Keratinocyte (primary cell): ENCODE data around the gene PTGDS. TPM values are rescaled to one million over a fixed set of nuclear protein-coding genes. Genes with fewer than 3 reads are reported as not detected.
A peak's percentile ranks its signal among the peaks of the same experiment; 100 is the strongest.

Experiments
- DNase-seq: peaks from one replicate; pipeline ENCODE4 v3.0.0-alpha.2; 2011; ENCODE audit warnings: low read depth, missing footprints, low spot score
- FAIRE-seq: peaks from 2 replicates; lab custom pipeline; 2011; peaks lifted over from hg19 to GRCh38; lab: Jason Lieb, UNC
- H2AFZ ChIP-seq: 2 replicates; pipeline ENCODE4 v1.6.0; 2012; ENCODE audit warnings: low read length, control low read depth, inconsistent platforms; ENCODE audit not compliant: control insufficient read depth
- H3K27ac ChIP-seq: 2 replicates; pipeline ENCODE4 v1.5.1; 2011; ENCODE audit warnings: low read length; ENCODE audit not compliant: control insufficient read depth, insufficient read depth
- H3K27me3 ChIP-seq: 3 replicates; pipeline ENCODE4 v1.6.0; 2011; ENCODE audit warnings: low read length; ENCODE audit not compliant: control insufficient read depth, insufficient read depth; ENCODE audit errors: extremely low read depth
- H3K36me3 ChIP-seq, 2 experiments: 2 replicates in 1 of 2; 3 replicates in 1 of 2; pipeline ENCODE4 v1.5.1; 2011; ENCODE audit warnings: low read length in 2 of 2, mild to moderate bottlenecking in 1 of 2; ENCODE audit not compliant: control insufficient read depth in 2 of 2, insufficient read depth in 2 of 2; ENCODE audit errors: extremely low read depth in 1 of 2
- H3K4me1 ChIP-seq: 3 replicates; pipeline ENCODE4 v1.5.1; 2011; ENCODE audit warnings: low read length; ENCODE audit not compliant: control insufficient read depth, insufficient read depth; ENCODE audit errors: extremely low read depth
- H3K4me2 ChIP-seq: 3 replicates; pipeline ENCODE4 v1.6.0; 2011; ENCODE audit warnings: low read depth, low read length; ENCODE audit not compliant: control insufficient read depth, insufficient read depth; ENCODE audit errors: extremely low read depth
- H3K4me3 ChIP-seq, 3 experiments: fragments of 200-600 bp in 1 of 3; sonication (generic) in 1 of 3; 2 replicates in 2 of 3; 3 replicates in 1 of 3; pipeline ENCODE4 v1.5.1; 2011 to 2016; ENCODE audit warnings: low read length in 3 of 3, mild to moderate bottlenecking in 3 of 3, control low read depth in 2 of 3, inconsistent platforms in 1 of 3, low read depth in 1 of 3, mixed read lengths in 1 of 3, mixed run types in 1 of 3, moderate library complexity in 1 of 3; ENCODE audit not compliant: control insufficient read depth in 2 of 3, insufficient read depth in 2 of 3; ENCODE audit errors: extremely low read depth in 1 of 3
- H3K79me2 ChIP-seq: 2 replicates; pipeline ENCODE4 v1.6.0; 2012; ENCODE audit warnings: low read length; ENCODE audit not compliant: control insufficient read depth, insufficient read depth
- H3K9ac ChIP-seq: 3 replicates; pipeline ENCODE4 v1.6.0; 2011; ENCODE audit warnings: low read length; ENCODE audit not compliant: control insufficient read depth, insufficient read depth; ENCODE audit errors: extremely low read depth
- H3K9me1 ChIP-seq: 3 replicates; pipeline ENCODE4 v1.6.0; 2011; ENCODE audit warnings: low read length; ENCODE audit not compliant: control insufficient read depth, insufficient read depth; ENCODE audit errors: extremely low read depth
- H3K9me3 ChIP-seq: 2 replicates; pipeline ENCODE4 v1.5.1; 2012; ENCODE audit warnings: low read depth, low read length; ENCODE audit not compliant: control insufficient read depth
- H4K20me1 ChIP-seq: 3 replicates; pipeline ENCODE4 v1.6.0; 2011; ENCODE audit warnings: low read length; ENCODE audit not compliant: control insufficient read depth, insufficient read depth; ENCODE audit errors: extremely low read depth
- EZH2 ChIP-seq: IDR thresholded peaks from one replicate; pipeline ENCODE4 v1.6.1; 2012; ENCODE audit warnings: inconsistent platforms, mild to moderate bottlenecking, low read length, moderate library complexity
- dilution Hi-C: fragments of 300-500 bp; cut with MboI; formaldehyde crosslinking; loops from one replicate; pipeline ENCODE4 v1.7.0; 2020; ENCODE audit warnings: low sequenced_read_pairs; ENCODE audit not compliant: extremely low pct_ligation_motif_present
- polyA plus RNA-seq, 5 experiments: library from polyadenylated mRNA; depleted of rRNA in 3 of 5; stranded (reverse) in 3 of 5; stranded (forward) in 1 of 5; unstranded in 1 of 5; fragments of >200 nt; gene quantifications; 1 replicate in 1 of 5; 2 replicates in 3 of 5; 3 replicates in 1 of 5; pipeline versions ENCODE4 v1.2.1 to v1.2.3, GENCODE V29; 2011 to 2012; ENCODE audit warnings: missing spikeins in 2 of 5, low read depth in 1 of 5, low replicate concordance in 1 of 5
- TF ChIP-seq, protein P1 (sequence below), 3 experiments: IDR thresholded peaks in 1 of 3; conservative IDR thresholded peaks in 1 of 3; optimal IDR thresholded peaks in 1 of 3; 2 replicates in 2 of 3; 3 replicates in 1 of 3; pipeline versions ENCODE3 to v1.5.1; 2011; ENCODE audit warnings: low read length in 3 of 3, mild to moderate bottlenecking in 3 of 3, moderate library complexity in 2 of 3, control low read depth in 1 of 3, inconsistent platforms in 1 of 3; ENCODE audit not compliant: insufficient read depth in 2 of 3; ENCODE audit errors: extremely low read depth in 1 of 3

PTGDS gene
- polyA plus RNA-seq, 1 donor (not counting 4 experiments of a cell fraction or from before 2014, with no cell fraction given): not detected

DNA sequence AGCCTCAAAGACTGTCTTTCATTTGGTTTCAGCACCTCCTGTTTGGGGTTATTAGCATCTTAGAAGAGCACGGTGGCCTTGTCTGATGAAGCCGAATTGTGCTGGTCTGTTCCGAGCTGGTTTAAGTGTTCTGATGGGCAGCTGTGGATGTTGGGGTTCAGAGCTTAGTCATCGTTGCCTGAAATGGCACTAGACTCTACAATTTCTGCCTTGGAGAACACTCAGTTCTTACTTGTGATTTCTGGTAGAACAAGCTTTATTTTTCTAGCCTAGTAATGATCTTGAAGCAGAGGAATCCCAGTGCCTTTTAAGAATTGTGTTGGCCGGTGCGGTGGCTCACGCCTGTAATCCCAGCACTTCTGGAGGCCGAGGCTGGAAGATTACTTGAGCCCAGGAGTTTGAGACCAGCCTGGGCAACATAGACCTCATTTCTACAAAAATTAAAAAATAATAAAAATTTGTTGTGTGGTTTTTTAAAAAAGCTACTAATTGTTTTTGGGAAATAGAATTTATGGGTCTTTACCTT is 40.6 kb upstream of the PTGDS start:
- Histone ChIP-seq H3K36me3 (peaks cover 15 to 24% of the 10 kb centered on the region in 2 experiments), H3K9ac (no peak overlapping the region), H3K4me3 (no peak overlapping the region), H3K27ac (no peak overlapping the region), H3K9me3 (no peaks in the 10 kb centered on the region), H4K20me1 (no peaks in the 10 kb centered on the region), H3K4me2 (no peak overlapping the region), H3K4me1 (no peaks in the 10 kb centered on the region), H3K27me3 (no peaks in the 10 kb centered on the region), H2AFZ (no peak overlapping the region), H3K79me2 (peaks cover 6% of the 10 kb centered on the region), H3K9me1 (no peaks in the 10 kb centered on the region)
- TF ChIP-seq EZH2: no peak
- TF ChIP-seq, protein P1, sequence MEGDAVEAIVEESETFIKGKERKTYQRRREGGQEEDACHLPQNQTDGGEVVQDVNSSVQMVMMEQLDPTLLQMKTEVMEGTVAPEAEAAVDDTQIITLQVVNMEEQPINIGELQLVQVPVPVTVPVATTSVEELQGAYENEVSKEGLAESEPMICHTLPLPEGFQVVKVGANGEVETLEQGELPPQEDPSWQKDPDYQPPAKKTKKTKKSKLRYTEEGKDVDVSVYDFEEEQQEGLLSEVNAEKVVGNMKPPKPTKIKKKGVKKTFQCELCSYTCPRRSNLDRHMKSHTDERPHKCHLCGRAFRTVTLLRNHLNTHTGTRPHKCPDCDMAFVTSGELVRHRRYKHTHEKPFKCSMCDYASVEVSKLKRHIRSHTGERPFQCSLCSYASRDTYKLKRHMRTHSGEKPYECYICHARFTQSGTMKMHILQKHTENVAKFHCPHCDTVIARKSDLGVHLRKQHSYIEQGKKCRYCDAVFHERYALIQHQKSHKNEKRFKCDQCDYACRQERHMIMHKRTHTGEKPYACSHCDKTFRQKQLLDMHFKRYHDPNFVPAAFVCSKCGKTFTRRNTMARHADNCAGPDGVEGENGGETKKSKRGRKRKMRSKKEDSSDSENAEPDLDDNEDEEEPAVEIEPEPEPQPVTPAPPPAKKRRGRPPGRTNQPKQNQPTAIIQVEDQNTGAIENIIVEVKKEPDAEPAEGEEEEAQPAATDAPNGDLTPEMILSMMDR (optimal IDR thresholded peaks at IDR 0.05 in 1 of 3, IDR thresholded peaks at IDR 0.05 in 1 of 3, conservative IDR thresholded peaks at IDR 0.05 in 1 of 3; ENCODE audit: extremely low read depth in 1 of 3, insufficient read depth in 2 of 3, low read length in 3 of 3): no peak
- DNase-seq (no peak), FAIRE-seq (peak; percentile 17)
- dilution Hi-C loops: loop anchor here (25.0 kb wide), 1 partner anchor 124 kb away; the partner anchor contains the start of gene RABL6

DNA sequence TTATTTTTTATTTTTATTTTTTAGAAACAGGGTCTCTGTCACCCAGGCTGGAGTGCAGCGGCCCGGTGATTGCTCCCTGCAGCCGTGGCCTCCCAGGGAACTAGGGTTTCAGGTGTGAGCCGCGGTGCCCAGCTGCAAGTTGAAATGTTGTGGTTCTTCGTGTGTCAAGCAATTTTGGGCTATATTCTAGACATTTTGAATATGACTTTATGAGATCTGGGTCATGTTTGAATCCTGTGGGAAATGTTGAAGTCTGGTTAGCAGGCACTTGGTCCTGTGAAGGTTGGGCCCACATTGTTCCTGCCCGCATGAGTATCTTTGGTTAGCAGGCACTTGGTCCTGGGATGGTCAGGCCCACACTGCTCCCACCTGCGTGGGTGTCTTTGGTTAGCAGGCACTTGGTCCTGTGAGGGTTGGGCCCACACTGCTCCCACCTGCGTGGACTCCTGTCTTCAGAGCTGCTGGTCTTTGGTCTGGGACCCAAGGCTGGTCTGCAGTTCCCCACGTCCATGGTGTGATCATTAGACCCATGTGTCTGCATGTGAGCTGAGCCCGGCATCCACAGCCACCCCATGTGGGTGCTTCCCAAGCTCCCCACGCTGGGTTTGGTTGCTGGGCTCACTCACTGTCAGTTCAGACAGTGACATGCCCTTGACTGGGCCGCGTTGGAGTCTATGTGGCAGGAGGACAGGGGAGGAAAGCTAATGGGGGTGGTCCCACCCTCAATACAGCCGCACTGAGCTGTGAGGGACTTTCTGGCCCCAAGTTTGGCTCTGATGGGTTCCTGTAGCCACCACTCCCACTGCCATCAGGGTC is 39.9 kb upstream of the PTGDS start:
- FAIRE-seq: no peak

More for the DNA sequence above, 39.9 kb upstream of the PTGDS start:
- peaks cover 12% of the 10 kb centered on the region for H3K79me2 ChIP-seq
- no peak overlapping the region for H2AFZ ChIP-seq
- H3K9ac ChIP-seq: no peak overlapping the region
- dilution Hi-C loops: loop anchor here (25.0 kb wide), 1 partner anchor 125 kb away; the partner anchor contains the start of gene RABL6
- no peaks in the 10 kb centered on the region for H3K4me1 ChIP-seq
- H3K4me2 ChIP-seq: no peak overlapping the region
- no peaks in the 10 kb centered on the region for H3K9me3 ChIP-seq
- H3K27me3 ChIP-seq: no peaks in the 10 kb centered on the region
- H3K27ac ChIP-seq: no peak overlapping the region
- no peaks in the 10 kb centered on the region for H4K20me1 ChIP-seq
- peaks cover 18 to 28% of the 10 kb centered on the region in 2 experiments for H3K36me3 ChIP-seq
- H3K4me3 ChIP-seq: no peak overlapping the region
- TF ChIP-seq, protein P1 (optimal IDR thresholded peaks at IDR 0.05 in 1 of 3, IDR thresholded peaks at IDR 0.05 in 1 of 3, conservative IDR thresholded peaks at IDR 0.05 in 1 of 3; ENCODE audit: extremely low read depth in 1 of 3, insufficient read depth in 2 of 3, low read length in 3 of 3): no peak
- no peak for TF ChIP-seq EZH2
- no peak for DNase-seq
- H3K9me1 ChIP-seq: no peaks in the 10 kb centered on the region
